Prostate gland (tissue), 2 donors: Measurements from ENCODE around the gene TTLL10. TPM values are rescaled to one million over a fixed set of nuclear protein-coding genes. Genes with fewer than 3 reads are reported as not detected.
A peak's percentile ranks its signal among the peaks of the same experiment; 100 is the strongest.

ENCODE experiments used
- DNase-seq: peaks from one replicate; pipeline ENCODE4 v3.0.0-alpha.2; 2019; ENCODE audit warnings: low spot score
- H3K27ac ChIP-seq, 2 donors: fragments of 200-600 bp; sonication (generic); 2 replicates each; pipeline ENCODE4 v1.5.1; 2017 to 2019
- H3K27me3 ChIP-seq: fragments of 200-600 bp; sonication (generic); replicated peaks from 2 replicates; pipeline ENCODE4 v1.5.1; 2019; ENCODE audit not compliant: insufficient read depth
- H3K36me3 ChIP-seq, 2 donors: fragments of 200-600 bp; sonication (generic); 1 replicate in 1 of 2; 2 replicates in 1 of 2; pipeline versions ENCODE4 v1.5.1 to v1.8.1; 2017 to 2019
- H3K4me1 ChIP-seq: fragments of 200-600 bp; sonication (generic); replicated peaks from 2 replicates; pipeline ENCODE4 v1.5.1; 2019
- H3K4me3 ChIP-seq, 2 donors: fragments of 200-600 bp; sonication (generic); 2 replicates each; pipeline ENCODE4 v1.5.1; 2017 to 2019
- H3K9me3 ChIP-seq: fragments of 200-600 bp; sonication (generic); 2 replicates; pipeline ENCODE4 v1.5.1; 2017
- CTCF ChIP-seq, 4 experiments: fragments of 200-600 bp in 2 of 4; fragments of 450-650 bp in 2 of 4; sonication (generic) in 2 of 4; IDR thresholded peaks; 1 replicate in 3 of 4; 2 replicates in 1 of 4; pipeline ENCODE4 v1.5.1; 2016 to 2019; ENCODE audit warnings: antibody characterized with exemption in 4 of 4, mild to moderate bottlenecking in 2 of 4, moderate library complexity in 2 of 4
- POLR2A ChIP-seq: fragments of 450-650 bp; IDR thresholded peaks from one replicate; pipeline ENCODE4 v1.6.1; 2016; ENCODE audit warnings: antibody characterized with exemption, mild to moderate bottlenecking
- POLR2AphosphoS5 ChIP-seq: sonication (generic); formaldehyde crosslinking; IDR thresholded peaks from one replicate; pipeline ENCODE4 v1.6.1; 2017; ENCODE audit warnings: antibody characterized with exemption
- WGBS: methylation state at CpG from one replicate; pipeline ENCODE4 v1.1.5; 2018; 5-methylcytosine and 5-hydroxymethylcytosine counted together
- intact Hi-C: fragments of 100-400 bp; cut with DNase I; formaldehyde crosslinking; loops from one replicate; pipeline ENCODE4 v1.14.2; 2022
- total RNA-seq, 2 donors: library from RNA; depleted of rRNA; stranded (reverse); fragments of >200 nt; gene quantifications; one replicate each; pipeline ENCODE4 v1.1.0, GENCODE V29; 2016

The TTLL10 gene
- total RNA-seq, 2 donors from 2014 or later = 0.77 to 7.3 TPM

- intact Hi-C loops = no loop called here
- TF ChIP-seq POLR2A = no peak
- TF ChIP-seq CTCF (IDR thresholded peaks at IDR 0.05) = no peak
- TF ChIP-seq POLR2AphosphoS5 = no peak
- Histone ChIP-seq H3K27me3 (no peaks in the 10 kb centered on the region), H3K4me1 (no peaks in the 10 kb centered on the region), H3K36me3 (peaks cover 0 to 10% of the 10 kb centered on the region in 2 donors), H3K4me3 (no peak overlapping the region), H3K27ac (no peak overlapping the region), H3K9me3 (no peaks in the 10 kb centered on the region)
- WGBS = 88% methylated on average over 21 of the region's 21 CpGs
- no peak for DNase-seq
Measured at GRCh38 chr1:1215881-1216605, 42.4 kb downstream of the TTLL10 start.

DNA sequence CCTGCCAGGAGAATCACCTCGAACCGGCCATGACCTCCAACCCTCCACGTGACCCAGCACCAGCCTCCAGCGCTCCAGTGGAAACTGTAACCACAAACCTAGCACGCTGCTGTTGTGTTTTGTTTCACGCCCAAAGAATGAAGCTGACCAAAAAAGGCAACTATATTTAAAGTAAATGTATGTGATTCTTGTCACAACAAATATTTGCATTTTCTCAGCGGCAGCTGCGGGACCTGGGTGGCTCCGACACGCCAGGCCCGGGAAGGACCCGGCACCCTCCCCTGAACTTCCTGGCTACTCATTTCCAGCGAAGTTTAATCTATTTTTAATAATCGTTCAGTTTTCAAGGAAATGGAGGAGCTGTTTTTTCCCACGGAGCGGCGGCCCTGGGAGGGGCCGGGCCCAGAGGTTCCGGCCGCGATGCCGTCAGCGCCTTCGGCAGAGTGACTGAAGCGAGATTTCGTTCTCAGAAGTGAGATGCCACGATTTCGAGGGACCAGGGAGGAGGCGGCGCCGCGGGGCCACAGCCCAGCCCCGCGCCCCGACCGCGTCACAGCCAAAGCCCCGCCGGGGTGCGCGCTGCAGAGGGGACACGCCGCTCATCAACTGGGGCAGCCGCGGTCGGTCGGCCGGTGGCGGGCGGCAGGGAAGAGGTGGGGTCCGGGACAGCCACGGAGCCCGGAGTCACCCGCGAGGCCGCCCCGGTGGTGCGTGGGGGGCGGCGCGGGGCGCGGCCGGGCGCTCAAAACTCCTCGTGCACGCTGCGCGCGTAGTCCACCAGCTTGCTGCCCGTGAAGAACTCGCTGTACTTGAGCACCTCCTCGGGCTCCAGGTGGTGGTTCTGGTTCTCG is 43.3 kb downstream of the TTLL10 start:
- H3K4me1 ChIP-seq = no peaks in the 10 kb centered on the region
- intact Hi-C loops = no loop called here
- peaks cover 0 to 10% of the 10 kb centered on the region in 2 donors for H3K36me3 ChIP-seq
- WGBS = 91% methylated on average over 73 of the region's 74 CpGs
- DNase-seq = no peak
- H3K4me3 ChIP-seq = no peak overlapping the region
- no peaks in the 10 kb centered on the region for H3K27me3 ChIP-seq
- H3K27ac ChIP-seq = no peak overlapping the region
- TF ChIP-seq POLR2AphosphoS5 (no peak), CTCF (IDR thresholded peaks at IDR 0.05) (no peak), POLR2A (no peak)
- no peaks in the 10 kb centered on the region for H3K9me3 ChIP-seq

- 80% methylated on average over 52 of the region's 52 CpGs for WGBS
- intact Hi-C loops = no loop called here
- no peak overlapping the region for H3K27ac ChIP-seq
Measured at GRCh38 chr1:1217621-1218523, 44.2 kb downstream of the TTLL10 start.

More at GRCh38 chr1:1217621-1218523, 44.2 kb downstream of the TTLL10 start:
- H3K4me3 ChIP-seq = no peak overlapping the region
- no peak for DNase-seq
- H3K27me3 ChIP-seq = no peaks in the 10 kb centered on the region
- no peaks in the 10 kb centered on the region for H3K9me3 ChIP-seq
- H3K36me3 ChIP-seq = peaks cover 7 to 18% of the 10 kb centered on the region in 2 donors
- TF ChIP-seq POLR2AphosphoS5 = peak; percentile 49
- no peak for TF ChIP-seq POLR2A
- no peak for TF ChIP-seq CTCF (IDR thresholded peaks at IDR 0.05)
- H3K4me1 ChIP-seq = no peaks in the 10 kb centered on the region
